ENCODE measurements around the gene CBFB.

The CBFB gene

DNA sequence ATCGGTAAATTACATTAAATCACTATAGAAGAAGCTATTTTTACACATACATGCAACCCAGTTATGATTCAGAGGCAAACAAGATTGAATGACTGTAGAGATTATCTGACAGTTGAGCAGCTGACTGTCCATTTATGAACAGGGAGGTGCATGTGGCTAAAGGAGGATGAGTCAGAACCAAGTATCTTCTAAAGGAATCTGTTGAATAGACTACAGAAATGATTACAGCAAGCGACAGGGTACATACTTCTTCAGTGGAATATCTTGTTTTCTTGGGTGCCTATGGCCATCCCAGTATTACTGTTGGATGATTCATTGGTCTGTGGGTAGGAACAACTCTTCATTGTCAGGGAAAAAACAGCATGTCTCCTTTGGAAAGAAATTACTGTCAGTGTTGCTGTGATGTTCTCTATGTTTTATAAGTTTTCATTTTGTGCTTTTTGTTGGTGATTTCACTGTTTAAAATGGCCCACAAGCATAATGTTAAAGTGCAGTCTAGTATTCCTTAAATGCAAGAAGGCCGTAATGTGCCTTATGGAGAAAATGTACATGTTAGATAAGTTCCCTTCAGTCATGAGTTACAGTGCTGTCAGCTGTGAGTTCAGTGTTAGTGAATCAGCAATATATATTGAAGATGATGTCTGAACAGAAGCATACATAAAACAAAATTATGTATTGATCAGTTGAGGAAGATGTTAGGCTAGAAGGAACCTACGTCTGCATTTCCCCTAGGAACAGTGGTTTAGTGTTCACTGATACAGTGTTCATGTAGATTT, 27.0 kb downstream of the CBFB start:
- H3K9me3 ChIP-seq (ENCODE audit: control insufficient read depth, low read length) = no peaks in the 10 kb centered on the region
- no peak overlapping the region for H3K9ac ChIP-seq (ENCODE audit: low read length)
- H3K27me3 ChIP-seq (ENCODE audit: control insufficient read depth, insufficient read depth, low read length) = no peaks in the 10 kb centered on the region
- no peaks in the 10 kb centered on the region for H3K36me3 ChIP-seq (ENCODE audit: control insufficient read depth, insufficient read depth, low read length)
- H3K4me1 ChIP-seq (ENCODE audit: control insufficient read depth, insufficient read depth, low read length) = peaks cover 4% of the 10 kb centered on the region
- H3K4me3 ChIP-seq (ENCODE audit: low read length) = no peak overlapping the region

DNA sequence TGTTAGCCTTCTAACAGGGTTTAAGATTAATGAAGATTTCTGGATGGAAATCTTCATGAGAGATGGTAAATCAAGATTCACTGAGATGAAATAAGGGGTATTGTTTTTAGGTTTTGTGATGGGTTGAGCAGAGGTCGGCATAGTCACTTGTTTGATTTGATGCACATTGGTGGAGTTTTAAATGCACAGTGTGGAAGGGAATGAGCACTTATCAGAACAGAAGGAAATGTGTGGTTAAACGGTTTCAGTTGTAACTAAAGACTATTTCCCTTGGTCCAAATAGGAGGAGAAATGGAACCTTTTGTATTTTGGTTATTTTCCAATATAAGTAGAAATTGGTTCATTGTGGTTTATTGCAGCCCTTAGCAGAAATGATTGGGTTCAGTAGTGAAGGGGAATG, 34.1 kb downstream of the CBFB start:
- H3K9ac ChIP-seq (ENCODE audit: low read length) = no peak overlapping the region
- H3K4me1 ChIP-seq (ENCODE audit: control insufficient read depth, insufficient read depth, low read length) = peaks cover 4% of the 10 kb centered on the region
- no peaks in the 10 kb centered on the region for H3K9me3 ChIP-seq (ENCODE audit: control insufficient read depth, low read length)
- no peaks in the 10 kb centered on the region for H3K27me3 ChIP-seq (ENCODE audit: control insufficient read depth, insufficient read depth, low read length)
- peaks cover 5% of the 10 kb centered on the region for H3K36me3 ChIP-seq (ENCODE audit: control insufficient read depth, insufficient read depth, low read length)
- H3K4me3 ChIP-seq (ENCODE audit: low read length) = no peak overlapping the region

DNA sequence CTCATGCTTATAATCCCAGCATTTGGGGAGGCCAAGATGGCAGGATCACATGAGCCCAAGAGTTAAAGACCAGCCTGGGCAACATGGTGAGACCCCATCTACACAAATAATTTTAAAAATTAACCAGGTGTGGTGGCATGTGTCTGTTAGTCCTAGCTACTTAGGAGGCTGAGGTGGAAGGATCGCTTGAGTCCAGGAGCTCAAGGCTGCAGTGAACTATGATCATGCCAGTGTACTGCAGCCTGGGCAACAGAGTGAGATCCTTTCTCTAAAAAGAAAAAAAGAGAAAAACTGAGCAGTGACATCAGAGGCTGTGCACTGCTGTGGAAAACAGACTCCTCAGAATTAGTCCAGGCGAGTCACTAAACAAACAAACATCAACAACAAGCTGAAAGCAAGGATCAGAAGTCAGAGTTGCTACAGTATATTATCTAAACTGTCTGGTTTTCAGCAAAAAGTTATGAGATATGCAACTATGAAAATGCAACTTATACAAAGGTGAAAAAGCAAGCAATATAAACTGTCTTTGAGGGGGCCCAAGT, 39.3 kb downstream of the CBFB start:
- Histone ChIP-seq H3K9me3 (ENCODE audit: control insufficient read depth, low read length) (no peaks in the 10 kb centered on the region), H3K36me3 (ENCODE audit: control insufficient read depth, insufficient read depth, low read length) (peaks cover 5% of the 10 kb centered on the region), H3K4me1 (ENCODE audit: control insufficient read depth, insufficient read depth, low read length) (no peaks in the 10 kb centered on the region), H3K4me3 (ENCODE audit: low read length) (no peak overlapping the region), H3K9ac (ENCODE audit: low read length) (no peak overlapping the region), H3K27me3 (ENCODE audit: control insufficient read depth, insufficient read depth, low read length) (no peaks in the 10 kb centered on the region)

DNA sequence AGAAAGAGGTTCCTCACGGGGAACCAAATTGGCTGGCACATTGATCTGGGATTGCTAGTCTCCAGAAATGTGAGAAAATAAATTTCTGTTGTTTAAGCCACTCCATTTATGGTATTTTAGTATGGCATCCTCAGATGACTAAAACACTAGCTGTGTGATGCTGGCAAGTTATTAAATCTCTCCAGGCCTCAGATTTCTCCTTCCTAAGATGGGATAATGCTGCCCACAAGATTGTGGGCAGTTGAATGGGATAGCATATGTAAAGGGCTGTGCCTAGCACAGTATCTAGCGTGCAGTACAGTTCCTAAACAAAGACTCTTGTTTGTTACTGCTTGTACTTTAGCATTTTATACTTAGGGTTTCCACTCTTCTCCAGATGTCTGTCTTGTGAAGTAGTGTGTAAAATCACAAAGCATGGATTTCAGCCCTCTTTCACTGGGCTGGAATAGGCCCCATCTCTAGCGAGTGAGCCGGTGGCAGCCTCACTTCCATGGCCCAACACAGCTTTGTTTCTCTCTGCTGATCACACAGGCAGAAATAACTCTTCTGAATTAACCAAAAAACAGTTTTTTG, 42.6 kb downstream of the CBFB start:
- H3K4me1 ChIP-seq (ENCODE audit: control insufficient read depth, insufficient read depth, low read length) = no peaks in the 10 kb centered on the region
- no peak overlapping the region for H3K9ac ChIP-seq (ENCODE audit: low read length)
- no peak overlapping the region for H3K4me3 ChIP-seq (ENCODE audit: low read length)
- H3K9me3 ChIP-seq (ENCODE audit: control insufficient read depth, low read length) = no peaks in the 10 kb centered on the region
- peaks cover 5% of the 10 kb centered on the region for H3K36me3 ChIP-seq (ENCODE audit: control insufficient read depth, insufficient read depth, low read length)
- H3K27me3 ChIP-seq (ENCODE audit: control insufficient read depth, insufficient read depth, low read length) = no peaks in the 10 kb centered on the region

DNA sequence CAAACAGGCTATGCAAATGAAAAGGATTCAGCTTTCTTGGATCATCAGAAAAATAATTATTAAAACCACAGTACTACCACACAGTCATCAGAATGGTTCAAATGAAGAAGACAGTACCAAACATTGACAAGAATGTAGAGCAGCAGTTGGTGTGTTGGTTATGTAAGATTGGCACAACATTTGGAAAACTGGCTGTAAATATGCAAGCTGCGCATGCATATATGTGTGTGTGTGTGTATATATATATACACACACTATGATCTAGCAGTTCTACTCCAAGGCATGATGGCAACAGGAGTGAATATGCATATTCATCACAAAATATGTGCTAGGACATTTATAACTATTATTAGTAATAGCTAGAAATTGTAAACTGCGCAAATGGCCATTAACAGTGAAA, 46.4 kb downstream of the CBFB start:
- Histone ChIP-seq H3K9ac (ENCODE audit: low read length) (no peak overlapping the region), H3K9me3 (ENCODE audit: control insufficient read depth, low read length) (no peaks in the 10 kb centered on the region), H3K27me3 (ENCODE audit: control insufficient read depth, insufficient read depth, low read length) (no peaks in the 10 kb centered on the region), H3K4me1 (ENCODE audit: control insufficient read depth, insufficient read depth, low read length) (no peaks in the 10 kb centered on the region), H3K36me3 (ENCODE audit: control insufficient read depth, insufficient read depth, low read length) (no peaks in the 10 kb centered on the region), H3K4me3 (ENCODE audit: low read length) (no peak overlapping the region)

DNA sequence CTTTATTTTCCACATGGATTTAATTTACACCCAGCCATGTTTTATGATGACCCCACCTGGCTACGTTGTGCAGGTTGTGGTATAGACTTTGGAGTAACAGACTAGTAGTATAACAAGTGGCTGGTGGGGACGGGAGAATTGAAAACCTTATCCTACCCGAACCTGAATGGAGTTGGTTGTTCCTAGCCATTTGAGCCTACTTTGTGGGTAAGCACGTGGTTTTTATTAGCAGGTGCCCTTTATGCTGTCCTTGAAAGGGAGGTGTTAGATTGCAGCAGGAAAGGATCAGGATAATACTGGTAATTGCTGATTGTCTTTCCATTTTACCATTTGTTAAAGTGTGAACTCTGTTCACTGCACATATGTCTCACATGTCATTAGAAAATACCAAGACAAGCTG, 48.9 kb downstream of the CBFB start:
- Histone ChIP-seq H3K4me3 (ENCODE audit: low read length) (no peak overlapping the region), H3K9ac (ENCODE audit: low read length) (no peak overlapping the region), H3K27me3 (ENCODE audit: control insufficient read depth, insufficient read depth, low read length) (no peaks in the 10 kb centered on the region), H3K9me3 (ENCODE audit: control insufficient read depth, low read length) (no peaks in the 10 kb centered on the region), H3K4me1 (ENCODE audit: control insufficient read depth, insufficient read depth, low read length) (no peaks in the 10 kb centered on the region), H3K36me3 (ENCODE audit: control insufficient read depth, insufficient read depth, low read length) (no peaks in the 10 kb centered on the region)

DNA sequence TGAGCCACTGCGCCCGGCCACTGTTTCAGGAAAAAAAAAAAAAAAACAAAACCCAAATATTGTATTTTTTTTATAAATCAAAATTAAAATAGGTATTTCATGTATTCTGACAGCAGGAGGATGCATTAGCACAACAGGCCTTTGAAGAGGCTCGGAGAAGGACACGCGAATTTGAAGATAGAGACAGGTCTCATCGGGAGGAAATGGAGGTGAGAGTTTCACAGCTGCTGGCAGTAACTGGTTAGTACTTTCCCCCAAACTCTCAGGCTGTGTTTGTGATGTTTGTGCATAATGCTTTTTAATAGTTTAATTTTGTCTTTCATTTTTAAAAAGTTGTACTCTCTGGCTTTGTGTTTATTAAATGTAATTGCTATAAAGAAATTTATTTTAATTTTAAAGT, 53.2 kb downstream of the CBFB start:
- no peaks in the 10 kb centered on the region for H3K9me3 ChIP-seq (ENCODE audit: control insufficient read depth, low read length)
- H3K9ac ChIP-seq (ENCODE audit: low read length) = no peak overlapping the region
- no peaks in the 10 kb centered on the region for H3K27me3 ChIP-seq (ENCODE audit: control insufficient read depth, insufficient read depth, low read length)
- no peaks in the 10 kb centered on the region for H3K4me1 ChIP-seq (ENCODE audit: control insufficient read depth, insufficient read depth, low read length)
- no peak overlapping the region for H3K4me3 ChIP-seq (ENCODE audit: low read length)
- no peaks in the 10 kb centered on the region for H3K36me3 ChIP-seq (ENCODE audit: control insufficient read depth, insufficient read depth, low read length)

DNA sequence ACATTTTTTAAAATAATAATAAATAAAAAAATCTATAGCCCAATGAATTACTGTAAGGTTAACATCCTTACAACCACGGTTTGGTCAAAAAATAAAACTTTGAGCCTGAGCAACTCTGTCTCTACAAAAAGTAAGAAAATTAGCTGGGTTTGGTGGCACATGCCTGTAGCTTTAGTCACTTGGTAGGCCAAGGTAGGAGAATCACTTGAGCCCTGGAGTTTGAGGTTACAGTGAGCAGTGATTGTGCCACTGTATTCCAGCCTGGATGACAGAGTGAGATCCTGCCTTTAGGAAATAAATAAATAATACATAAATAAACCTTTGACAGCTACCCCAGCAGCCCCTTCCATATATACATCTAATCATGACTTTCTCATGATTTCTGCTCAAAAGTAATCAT, 53.9 kb downstream of the CBFB start:
- no peaks in the 10 kb centered on the region for H3K27me3 ChIP-seq (ENCODE audit: control insufficient read depth, insufficient read depth, low read length)
- H3K9me3 ChIP-seq (ENCODE audit: control insufficient read depth, low read length) = no peaks in the 10 kb centered on the region
- no peaks in the 10 kb centered on the region for H3K4me1 ChIP-seq (ENCODE audit: control insufficient read depth, insufficient read depth, low read length)
- no peak overlapping the region for H3K4me3 ChIP-seq (ENCODE audit: low read length)
- H3K36me3 ChIP-seq (ENCODE audit: control insufficient read depth, insufficient read depth, low read length) = no peaks in the 10 kb centered on the region
- no peak overlapping the region for H3K9ac ChIP-seq (ENCODE audit: low read length)

DNA sequence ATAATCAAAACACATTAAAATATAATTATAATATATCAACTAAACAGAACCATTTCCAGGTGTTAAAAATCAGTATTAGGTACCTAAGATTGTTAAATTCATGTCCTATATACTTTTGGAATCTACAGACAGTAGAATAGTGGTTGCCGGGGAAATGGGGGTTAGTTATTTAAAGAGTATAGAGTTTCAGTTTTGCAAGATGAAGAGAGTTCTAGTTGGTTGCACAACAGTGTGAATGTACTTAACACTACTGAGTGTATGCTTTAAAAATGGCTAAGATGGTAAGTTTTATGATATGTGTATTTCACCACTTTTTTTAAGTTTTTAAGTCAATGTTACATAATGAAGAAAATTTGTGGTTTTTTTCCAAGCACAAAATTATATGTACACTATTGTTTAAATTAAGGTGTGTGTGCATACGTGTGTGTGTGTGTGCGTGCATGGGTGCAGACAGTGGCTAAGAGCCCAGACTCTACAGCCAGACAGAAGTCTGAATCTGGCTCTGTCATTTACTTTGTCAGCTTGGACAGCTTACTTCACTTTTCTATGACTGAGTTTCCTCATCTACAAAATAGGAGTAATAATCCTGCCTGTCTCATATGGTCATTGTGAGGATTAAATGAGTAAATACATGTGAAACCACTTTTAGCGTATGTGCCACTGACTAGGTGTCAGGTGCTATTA, 55.5 kb downstream of the CBFB start:
- H3K36me3 ChIP-seq (ENCODE audit: control insufficient read depth, insufficient read depth, low read length) = no peaks in the 10 kb centered on the region
- H3K9ac ChIP-seq (ENCODE audit: low read length) = no peak overlapping the region
- no peak overlapping the region for H3K4me3 ChIP-seq (ENCODE audit: low read length)
- H3K9me3 ChIP-seq (ENCODE audit: control insufficient read depth, low read length) = no peaks in the 10 kb centered on the region
- H3K27me3 ChIP-seq (ENCODE audit: control insufficient read depth, insufficient read depth, low read length) = no peaks in the 10 kb centered on the region
- H3K4me1 ChIP-seq (ENCODE audit: control insufficient read depth, insufficient read depth, low read length) = no peaks in the 10 kb centered on the region

DNA sequence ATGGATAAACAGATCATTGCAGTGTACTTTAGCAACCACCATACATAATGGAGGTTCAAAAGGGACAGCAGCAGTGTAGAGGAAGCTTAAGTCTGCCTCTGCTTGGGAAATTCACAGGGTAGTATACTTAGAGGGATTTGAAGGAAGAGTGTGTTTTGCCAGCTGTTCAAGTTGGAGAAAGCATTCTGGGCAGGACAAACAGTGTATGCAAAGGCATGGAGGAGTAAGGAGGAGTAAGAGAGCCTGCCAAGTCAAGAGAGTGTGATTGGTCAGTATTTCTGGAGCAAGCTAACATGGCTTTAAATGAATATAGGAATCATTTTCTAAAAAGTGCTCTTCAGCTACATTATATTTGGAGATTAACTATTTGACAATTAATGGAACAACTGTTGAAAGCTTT, 57.9 kb downstream of the CBFB start:
- Histone ChIP-seq H3K9me3 (ENCODE audit: control insufficient read depth, low read length) (no peaks in the 10 kb centered on the region), H3K36me3 (ENCODE audit: control insufficient read depth, insufficient read depth, low read length) (no peaks in the 10 kb centered on the region), H3K4me3 (ENCODE audit: low read length) (no peak overlapping the region), H3K27me3 (ENCODE audit: control insufficient read depth, insufficient read depth, low read length) (no peaks in the 10 kb centered on the region), H3K9ac (ENCODE audit: low read length) (no peak overlapping the region), H3K4me1 (ENCODE audit: control insufficient read depth, insufficient read depth, low read length) (no peaks in the 10 kb centered on the region)

DNA sequence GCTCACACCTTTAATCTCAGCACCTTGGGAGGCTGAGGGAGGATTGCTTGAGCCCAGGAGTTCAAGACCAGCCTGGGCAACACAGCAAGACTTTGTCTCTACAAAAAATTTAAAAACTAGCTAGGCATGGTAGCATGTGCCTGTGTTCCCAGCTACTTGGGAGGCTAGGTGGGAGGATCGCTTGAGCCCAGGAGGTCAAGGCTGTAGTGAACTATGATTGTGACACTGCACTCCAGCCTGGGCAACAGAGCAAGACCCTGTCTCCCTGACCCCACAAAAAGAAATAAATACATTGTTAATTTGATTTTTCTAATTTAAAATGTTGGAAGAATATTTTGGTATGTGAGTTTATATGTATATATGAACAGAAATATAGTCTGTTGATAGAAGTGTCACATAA, 58.3 kb downstream of the CBFB start:
- Histone ChIP-seq H3K4me1 (ENCODE audit: control insufficient read depth, insufficient read depth, low read length) (no peaks in the 10 kb centered on the region), H3K9ac (ENCODE audit: low read length) (no peak overlapping the region), H3K36me3 (ENCODE audit: control insufficient read depth, insufficient read depth, low read length) (no peaks in the 10 kb centered on the region), H3K9me3 (ENCODE audit: control insufficient read depth, low read length) (no peaks in the 10 kb centered on the region), H3K4me3 (ENCODE audit: low read length) (no peak overlapping the region), H3K27me3 (ENCODE audit: control insufficient read depth, insufficient read depth, low read length) (no peaks in the 10 kb centered on the region)

DNA sequence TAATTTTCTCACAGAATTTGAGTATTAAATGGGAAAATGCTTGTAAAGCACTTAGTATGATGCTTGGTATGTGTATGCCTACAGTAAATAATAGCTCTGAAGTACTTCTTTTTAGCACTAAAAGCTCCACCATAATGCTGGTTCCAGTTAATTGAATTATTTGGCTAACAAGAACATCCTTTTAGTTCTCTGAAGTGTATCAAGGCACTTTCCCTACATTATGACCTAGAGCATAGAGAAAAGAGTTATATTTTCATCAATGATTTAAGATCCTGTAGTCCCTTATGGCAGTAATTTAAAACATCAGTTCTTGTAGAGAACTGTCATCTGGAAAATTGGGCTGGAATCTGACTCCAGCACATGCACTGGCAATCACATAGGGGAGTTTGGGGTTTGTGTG, 58.9 kb downstream of the CBFB start:
- no peaks in the 10 kb centered on the region for H3K27me3 ChIP-seq (ENCODE audit: control insufficient read depth, insufficient read depth, low read length)
- no peaks in the 10 kb centered on the region for H3K9me3 ChIP-seq (ENCODE audit: control insufficient read depth, low read length)
- no peaks in the 10 kb centered on the region for H3K36me3 ChIP-seq (ENCODE audit: control insufficient read depth, insufficient read depth, low read length)
- no peaks in the 10 kb centered on the region for H3K4me1 ChIP-seq (ENCODE audit: control insufficient read depth, insufficient read depth, low read length)
- H3K4me3 ChIP-seq (ENCODE audit: low read length) = no peak overlapping the region
- H3K9ac ChIP-seq (ENCODE audit: low read length) = no peak overlapping the region
